Pericardium fibroblast (primary cell): ENCODE measurements around the gene FASTKD1. TPM values are rescaled to one million over a fixed set of nuclear protein-coding genes. Genes with fewer than 3 reads are reported as not detected.

Source experiments
- total RNA-seq: library from RNA; depleted of rRNA; stranded (reverse); fragments of >200 nt; gene quantifications from 2 replicates; pipeline ENCODE4 v1.2.3, GENCODE V29; 2015

FASTKD1 gene, protein sequence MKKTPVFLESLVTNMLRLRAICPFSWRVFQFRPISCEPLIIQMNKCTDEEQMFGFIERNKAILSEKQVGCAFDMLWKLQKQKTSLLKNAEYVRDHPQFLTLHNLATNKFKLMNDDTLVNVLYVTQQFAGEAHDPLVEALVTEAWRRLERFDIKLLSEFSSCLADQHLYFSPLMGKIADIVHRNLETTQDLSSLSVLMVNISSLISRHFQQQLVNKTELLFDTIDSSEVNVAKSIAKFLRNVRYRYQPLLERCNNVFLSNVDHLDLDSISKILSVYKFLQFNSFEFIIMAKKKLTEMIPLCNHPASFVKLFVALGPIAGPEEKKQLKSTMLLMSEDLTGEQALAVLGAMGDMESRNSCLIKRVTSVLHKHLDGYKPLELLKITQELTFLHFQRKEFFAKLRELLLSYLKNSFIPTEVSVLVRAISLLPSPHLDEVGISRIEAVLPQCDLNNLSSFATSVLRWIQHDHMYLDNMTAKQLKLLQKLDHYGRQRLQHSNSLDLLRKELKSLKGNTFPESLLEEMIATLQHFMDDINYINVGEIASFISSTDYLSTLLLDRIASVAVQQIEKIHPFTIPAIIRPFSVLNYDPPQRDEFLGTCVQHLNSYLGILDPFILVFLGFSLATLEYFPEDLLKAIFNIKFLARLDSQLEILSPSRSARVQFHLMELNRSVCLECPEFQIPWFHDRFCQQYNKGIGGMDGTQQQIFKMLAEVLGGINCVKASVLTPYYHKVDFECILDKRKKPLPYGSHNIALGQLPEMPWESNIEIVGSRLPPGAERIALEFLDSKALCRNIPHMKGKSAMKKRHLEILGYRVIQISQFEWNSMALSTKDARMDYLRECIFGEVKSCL
- total RNA-seq = 7.0 and 8.8 TPM in 2 replicates

DNA sequence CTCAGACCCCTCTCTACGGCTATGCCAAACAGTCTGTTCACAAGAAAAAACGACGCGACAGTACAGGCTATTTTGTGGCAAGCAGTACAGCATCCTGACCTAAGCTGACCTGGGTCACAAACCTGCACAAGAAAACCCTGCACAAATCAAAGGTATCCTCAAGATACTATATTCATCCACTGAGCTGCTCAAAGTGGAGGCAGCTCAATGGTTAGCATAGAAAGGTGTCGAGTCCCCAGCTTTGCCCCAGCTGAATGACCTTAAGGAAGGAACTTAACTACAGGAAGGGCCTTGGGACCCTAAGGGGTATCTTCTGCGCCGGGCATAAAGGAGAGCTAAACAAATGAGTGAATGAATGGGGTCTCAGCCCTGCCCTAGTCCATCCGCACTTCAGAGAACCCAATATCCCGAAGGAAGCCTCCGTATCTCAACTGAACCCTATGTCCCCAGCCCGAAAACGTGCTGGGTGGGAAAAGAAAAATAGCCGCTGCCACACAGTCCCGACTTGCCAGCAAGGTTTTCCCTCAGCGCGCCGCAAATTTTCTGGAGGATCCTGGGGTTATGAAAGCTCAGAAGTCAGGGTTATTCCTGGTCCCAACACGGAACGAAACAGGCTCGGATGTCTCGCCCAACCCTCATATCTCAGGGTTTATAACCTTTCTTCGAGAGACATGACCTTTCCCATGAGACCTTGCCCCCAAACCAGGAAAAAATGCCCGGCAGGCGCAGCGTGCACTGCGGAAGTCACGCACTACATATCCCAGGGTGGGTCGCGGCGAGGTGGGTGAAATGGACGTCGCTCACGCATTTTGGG lies at the start of gene FASTKD1:
Gene FASTKD1, minus strand, starts transcription at position 706 of the 814 bp plus-strand sequence. CDS start 1,836 bp downstream, outside the sequence.

DNA sequence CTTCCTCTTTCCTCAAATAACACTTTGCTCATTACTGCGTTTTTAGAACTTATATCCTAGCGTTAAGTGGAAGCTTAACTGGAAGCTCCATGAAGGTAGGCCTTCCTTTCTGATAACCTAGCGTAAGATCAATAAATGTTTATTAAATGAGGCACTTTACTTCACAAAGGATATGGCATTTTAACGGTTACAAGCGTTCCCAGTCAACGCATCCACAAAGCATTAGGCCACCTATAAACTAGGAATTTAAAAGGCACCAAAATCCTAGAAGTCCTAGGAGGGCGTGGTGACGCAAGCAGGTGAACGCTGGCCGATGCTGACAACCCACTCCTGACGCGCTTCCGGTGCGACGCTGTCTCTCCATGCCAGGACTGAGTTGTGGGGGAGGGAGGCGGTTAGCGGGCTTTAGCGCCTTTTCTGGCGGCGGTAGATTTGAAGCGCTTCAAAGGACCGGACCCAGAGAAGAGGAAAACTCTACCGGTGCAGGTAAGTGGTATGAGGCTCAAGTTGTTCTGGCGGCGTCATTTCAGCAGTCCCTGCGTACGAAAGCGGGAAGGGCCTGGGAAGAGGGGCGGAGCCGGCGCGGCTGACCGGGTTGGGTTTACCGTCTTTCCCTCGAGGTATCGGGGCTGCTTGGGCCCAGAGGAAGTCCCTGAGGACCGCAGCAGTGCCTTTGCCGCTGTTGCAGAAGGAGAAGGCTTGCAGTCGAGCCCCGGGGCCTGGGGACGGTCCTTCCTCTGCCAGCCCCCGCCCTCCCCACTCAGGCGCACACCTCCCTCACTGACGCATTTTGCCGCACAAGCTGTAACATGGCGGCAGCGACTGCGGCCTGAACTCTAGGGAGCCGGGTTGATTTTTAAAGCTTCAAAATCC lies 10.6 kb upstream of the FASTKD1 start, which contains the start of gene PPIG:
Gene PPIG, plus strand, starts transcription at position 347 of the 873 bp plus-strand sequence. CDS start 19,691 bp downstream, outside the sequence.

DNA sequence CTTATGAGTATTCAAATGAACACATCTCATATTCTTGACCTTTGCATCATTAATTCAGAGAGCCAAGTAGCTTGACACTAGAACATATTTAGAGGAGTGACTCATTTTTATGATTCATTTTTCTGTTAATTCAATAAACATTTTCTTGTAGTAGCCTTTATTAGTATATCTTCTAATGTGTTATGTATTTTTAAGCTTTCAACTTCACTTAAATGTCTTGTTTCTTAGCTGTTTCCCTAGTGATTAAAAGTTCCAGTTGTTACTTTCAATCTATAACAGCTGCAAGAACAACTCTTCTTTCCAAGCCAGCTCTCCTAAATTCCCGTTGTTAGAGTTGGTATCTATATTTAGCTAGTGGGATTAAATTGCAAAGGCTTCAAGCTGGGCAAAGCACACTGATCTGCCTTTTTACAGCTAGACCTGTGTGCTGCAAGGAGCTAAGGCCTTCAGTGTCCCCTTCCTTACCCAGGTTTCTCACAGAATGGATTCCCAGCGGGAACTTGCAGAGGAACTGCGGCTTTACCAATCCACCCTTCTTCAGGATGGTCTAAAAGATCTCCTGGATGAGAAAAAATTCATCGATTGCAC lies 64.3 kb downstream of the FASTKD1 start, which contains the start of gene KLHL41:
Gene KLHL41, plus strand, starts transcription at position 405 of the 588 bp plus-strand sequence. Its CDS starts 77 bp downstream, at position 482.

Other genes with a start within 250 kb of the FASTKD1 start
- gene LRP2, start 211.3 kb downstream of the FASTKD1 start, total RNA-seq = under 0.01 TPM in 1 of 2 replicates, not detected in the other
- gene BBS5, start 94.4 kb downstream of the FASTKD1 start, total RNA-seq = 4.1 and 7.7 TPM in 2 replicates
- 0.12 and 4.6 TPM in 2 replicates for gene KLHL41, start 64.2 kb downstream of the FASTKD1 start, total RNA-seq
- gene PPIG, start 10.5 kb upstream of the FASTKD1 start, total RNA-seq = 12.5 and 14.2 TPM in 2 replicates
- not detected in 2 replicates for gene CFAP210, start 120.5 kb upstream of the FASTKD1 start, total RNA-seq
- gene PHOSPHO2, start 120.6 kb upstream of the FASTKD1 start, total RNA-seq = 0.60 and 1.1 TPM in 2 replicates
- 0.35 and 1.0 TPM in 2 replicates for gene KLHL23, start 160.0 kb upstream of the FASTKD1 start, total RNA-seq
- 67.0 and 89.0 TPM in 2 replicates for gene SSB, start 225.0 kb upstream of the FASTKD1 start, total RNA-seq